Measurements from ENCODE around the gene SUGCT.

Gene SUGCT

GRCh38 chr7:40327873-40328272 is 193.1 kb downstream of the SUGCT start:
- no peak for DNase-seq (ENCODE audit: low read depth)
- TF ChIP-seq CTCF (conservative IDR thresholded peaks at IDR 0.05; ENCODE audit: low read depth, low read length), result no peak

GRCh38 chr7:40329601-40330153 is 194.9 kb downstream of the SUGCT start:
- DNase-seq (ENCODE audit: low read depth), result peak; percentile 14
- no peak overlapping the region for H3K4me3 ChIP-seq (ENCODE audit: low read length)
- TF ChIP-seq CTCF (conservative IDR thresholded peaks at IDR 0.05; ENCODE audit: low read depth, low read length), result peak; percentile 65

More at GRCh38 chr7:40327873-40328272, 193.1 kb downstream of the SUGCT start:
- no peak overlapping the region for H3K4me3 ChIP-seq (ENCODE audit: low read length)

GRCh38 chr7:40330408-40330807 is 195.6 kb downstream of the SUGCT start:
- TF ChIP-seq CTCF (conservative IDR thresholded peaks at IDR 0.05; ENCODE audit: low read depth, low read length), result no peak
- no peak for DNase-seq (ENCODE audit: low read depth)
- H3K4me3 ChIP-seq (ENCODE audit: low read length), result no peak overlapping the region

GRCh38 chr7:40331915-40332314 is 197.1 kb downstream of the SUGCT start:
- H3K4me3 ChIP-seq (ENCODE audit: low read length), result no peak overlapping the region
- no peak for TF ChIP-seq CTCF (conservative IDR thresholded peaks at IDR 0.05; ENCODE audit: low read depth, low read length)
- DNase-seq (ENCODE audit: low read depth), result no peak

GRCh38 chr7:40332516-40332915 is 197.7 kb downstream of the SUGCT start:
- no peak for DNase-seq (ENCODE audit: low read depth)
- H3K4me3 ChIP-seq (ENCODE audit: low read length), result no peak overlapping the region
- no peak for TF ChIP-seq CTCF (conservative IDR thresholded peaks at IDR 0.05; ENCODE audit: low read depth, low read length)

- DNase-seq (ENCODE audit: low read depth), result no peak
- no peak overlapping the region for H3K4me3 ChIP-seq (ENCODE audit: low read length)
- TF ChIP-seq CTCF (conservative IDR thresholded peaks at IDR 0.05; ENCODE audit: low read depth, low read length), result no peak
These were observed 207.0 kb downstream of the SUGCT start for GRCh38 chr7:40341836-40342235.

GRCh38 chr7:40346554-40346953 is 211.7 kb downstream of the SUGCT start:
- no peak for DNase-seq (ENCODE audit: low read depth)
- no peak overlapping the region for H3K4me3 ChIP-seq (ENCODE audit: low read length)
- no peak for TF ChIP-seq CTCF (conservative IDR thresholded peaks at IDR 0.05; ENCODE audit: low read depth, low read length)

All from retinal pigment epithelial cell (primary cell).